ENCODE data around the gene MARCHF11. TPM values are rescaled to one million over a fixed set of nuclear protein-coding genes. Genes with fewer than 3 reads are reported as not detected.

Gene MARCHF11
- total RNA-seq, 2 experiments from 2014 or later = not detected

DNA sequence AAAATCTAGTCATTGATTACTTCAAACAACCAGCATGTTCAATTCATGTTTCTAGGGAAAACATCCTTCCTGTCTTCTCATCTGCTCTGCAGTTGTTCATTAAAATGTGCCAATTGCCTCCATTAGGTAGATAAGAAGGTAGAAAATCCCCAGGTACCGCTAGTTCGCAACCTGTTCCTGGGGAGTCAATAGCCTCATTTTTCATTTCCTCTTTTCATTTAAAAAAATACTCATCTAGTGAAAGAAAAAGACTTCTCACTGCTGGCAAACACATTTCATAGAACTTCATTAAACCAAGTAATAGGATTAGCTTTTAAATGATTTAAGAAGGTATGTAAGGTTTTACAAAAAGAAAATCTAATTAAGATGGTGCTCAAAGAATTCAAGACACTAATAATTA, 113.3 kb downstream of the MARCHF11 start:
- H3K4me3 ChIP-seq (ENCODE audit: low read length) = no peak overlapping the region
- ChIA-PET POLR2A (no interaction called here), CTCF (no interaction called here)
- intact Hi-C loops (cut with DNase I, micrococcal nuclease) = no loop called here
- TF ChIP-seq, protein P1, sequence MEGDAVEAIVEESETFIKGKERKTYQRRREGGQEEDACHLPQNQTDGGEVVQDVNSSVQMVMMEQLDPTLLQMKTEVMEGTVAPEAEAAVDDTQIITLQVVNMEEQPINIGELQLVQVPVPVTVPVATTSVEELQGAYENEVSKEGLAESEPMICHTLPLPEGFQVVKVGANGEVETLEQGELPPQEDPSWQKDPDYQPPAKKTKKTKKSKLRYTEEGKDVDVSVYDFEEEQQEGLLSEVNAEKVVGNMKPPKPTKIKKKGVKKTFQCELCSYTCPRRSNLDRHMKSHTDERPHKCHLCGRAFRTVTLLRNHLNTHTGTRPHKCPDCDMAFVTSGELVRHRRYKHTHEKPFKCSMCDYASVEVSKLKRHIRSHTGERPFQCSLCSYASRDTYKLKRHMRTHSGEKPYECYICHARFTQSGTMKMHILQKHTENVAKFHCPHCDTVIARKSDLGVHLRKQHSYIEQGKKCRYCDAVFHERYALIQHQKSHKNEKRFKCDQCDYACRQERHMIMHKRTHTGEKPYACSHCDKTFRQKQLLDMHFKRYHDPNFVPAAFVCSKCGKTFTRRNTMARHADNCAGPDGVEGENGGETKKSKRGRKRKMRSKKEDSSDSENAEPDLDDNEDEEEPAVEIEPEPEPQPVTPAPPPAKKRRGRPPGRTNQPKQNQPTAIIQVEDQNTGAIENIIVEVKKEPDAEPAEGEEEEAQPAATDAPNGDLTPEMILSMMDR (IDR thresholded peaks at IDR 0.05) = no peak
- no peak overlapping the region for H3K27ac Mint-ChIP-seq
- peaks cover 2% of the 10 kb centered on the region for H3K9me3 Mint-ChIP-seq
- no peaks in the 10 kb centered on the region for H3K27me3 ChIP-seq (ENCODE audit: control insufficient read depth in 1 of 2, insufficient read depth in 2 of 2, low read length in 2 of 2)
- H3K9me3 ChIP-seq (ENCODE audit: control insufficient read depth in 1 of 2, insufficient read depth in 1 of 2, low read length in 2 of 2) = no peaks in the 10 kb centered on the region
- H3K36me3 Mint-ChIP-seq (ENCODE audit: low read depth) = no peaks in the 10 kb centered on the region
- no peaks in the 10 kb centered on the region for H3K27me3 Mint-ChIP-seq
- H3K4me1 Mint-ChIP-seq (ENCODE audit: low read depth) = no peaks in the 10 kb centered on the region
- no peaks in the 10 kb centered on the region for H3K4me1 ChIP-seq (ENCODE audit: insufficient read depth, low read length)
- H3K27ac ChIP-seq (ENCODE audit: low read depth in 1 of 2, low read length in 2 of 2) = no peak overlapping the region
- H3K36me3 ChIP-seq (ENCODE audit: insufficient read depth, low read length) = no peaks in the 10 kb centered on the region
- ATAC-seq (ENCODE audit: poor library complexity) (no peak), DNase-seq (no peak)
- H3K4me3 Mint-ChIP-seq = no peak overlapping the region

DNA sequence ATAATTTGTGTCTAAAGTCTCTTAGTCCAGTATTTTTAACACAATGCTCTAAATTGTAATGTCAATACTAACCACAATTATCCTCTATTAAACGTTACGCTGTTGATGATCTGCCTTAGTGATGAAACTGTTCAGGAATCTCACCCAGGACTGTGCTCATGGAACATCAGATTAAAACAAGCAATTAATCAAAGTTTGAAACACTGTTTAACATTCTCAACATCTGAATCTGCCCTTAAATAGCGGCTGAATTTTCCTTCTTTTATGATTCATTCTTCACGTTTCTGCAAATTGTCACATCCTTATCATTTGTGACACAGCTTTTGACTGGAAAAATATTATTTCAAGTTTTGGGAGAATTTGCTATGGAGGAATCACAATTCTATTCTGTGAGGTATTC, 113.8 kb downstream of the MARCHF11 start:
- Histone ChIP-seq H3K4me3 (ENCODE audit: low read length) (no peak overlapping the region), H3K27me3 (ENCODE audit: control insufficient read depth in 1 of 2, insufficient read depth in 2 of 2, low read length in 2 of 2) (no peaks in the 10 kb centered on the region), H3K4me1 (ENCODE audit: insufficient read depth, low read length) (no peaks in the 10 kb centered on the region), H3K27ac (ENCODE audit: low read depth in 1 of 2, low read length in 2 of 2) (no peak overlapping the region), H3K9me3 (ENCODE audit: control insufficient read depth in 1 of 2, insufficient read depth in 1 of 2, low read length in 2 of 2) (no peaks in the 10 kb centered on the region), H3K36me3 (ENCODE audit: insufficient read depth, low read length) (no peaks in the 10 kb centered on the region)
- H3K9me3 Mint-ChIP-seq = peaks cover 2% of the 10 kb centered on the region
- CTCF ChIA-PET = no interaction called here
- no peak for DNase-seq
- no peak overlapping the region for H3K4me3 Mint-ChIP-seq
- intact Hi-C loops (cut with DNase I, micrococcal nuclease) = no loop called here
- no peaks in the 10 kb centered on the region for H3K4me1 Mint-ChIP-seq (ENCODE audit: low read depth)
- no peaks in the 10 kb centered on the region for H3K36me3 Mint-ChIP-seq (ENCODE audit: low read depth)
- no peak overlapping the region for H3K27ac Mint-ChIP-seq
- POLR2A ChIA-PET = no interaction called here
- TF ChIP-seq, protein P1 (IDR thresholded peaks at IDR 0.05) = no peak
- no peak for ATAC-seq (ENCODE audit: poor library complexity)
- no peaks in the 10 kb centered on the region for H3K27me3 Mint-ChIP-seq

DNA sequence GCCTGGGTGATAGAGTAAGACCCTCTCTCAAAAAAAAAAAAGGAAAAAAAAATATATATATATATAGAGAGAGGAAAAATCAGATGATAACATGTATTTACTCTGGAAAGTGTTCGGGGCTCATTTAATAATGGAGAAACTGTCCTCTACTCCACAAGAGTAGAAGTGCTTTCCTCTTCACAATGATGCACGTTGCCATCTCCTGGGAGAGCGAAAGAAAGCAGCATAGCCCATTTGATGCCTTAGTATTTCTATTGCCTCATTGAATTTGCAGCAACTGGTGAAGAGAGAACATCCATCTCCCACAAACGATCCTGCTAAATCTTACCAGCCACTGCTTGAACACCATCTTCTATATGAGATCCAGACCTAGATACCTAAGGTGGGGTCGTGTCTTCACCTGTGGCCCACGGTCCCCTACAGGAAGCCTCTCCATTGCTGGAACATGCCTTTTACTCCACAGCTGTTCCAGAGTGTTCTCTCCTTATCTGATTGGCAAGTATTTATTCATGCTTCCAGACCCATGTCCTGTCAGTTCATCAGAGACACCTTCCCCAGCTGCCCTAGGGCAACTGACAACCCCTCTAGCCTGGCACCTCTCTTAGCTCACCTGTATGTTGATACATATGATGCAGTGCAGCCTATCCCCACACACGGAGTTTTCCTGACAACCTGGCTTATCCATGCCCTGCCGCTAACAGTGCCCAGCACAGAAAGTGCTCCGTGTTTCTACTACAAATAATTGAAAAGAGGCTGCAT, 115.3 kb downstream of the MARCHF11 start:
- no peaks in the 10 kb centered on the region for H3K36me3 ChIP-seq (ENCODE audit: insufficient read depth, low read length)
- DNase-seq (no peak), ATAC-seq (ENCODE audit: poor library complexity) (no peak)
- intact Hi-C loops (cut with DNase I, micrococcal nuclease) = no loop called here
- no peaks in the 10 kb centered on the region for H3K9me3 ChIP-seq (ENCODE audit: control insufficient read depth in 1 of 2, insufficient read depth in 1 of 2, low read length in 2 of 2)
- no peaks in the 10 kb centered on the region for H3K4me1 ChIP-seq (ENCODE audit: insufficient read depth, low read length)
- no peak overlapping the region for H3K4me3 ChIP-seq (ENCODE audit: low read length)
- H3K27ac ChIP-seq (ENCODE audit: low read depth in 1 of 2, low read length in 2 of 2) = no peak overlapping the region
- H3K9me3 Mint-ChIP-seq = peaks cover 2% of the 10 kb centered on the region
- no peaks in the 10 kb centered on the region for H3K36me3 Mint-ChIP-seq (ENCODE audit: low read depth)
- no peaks in the 10 kb centered on the region for H3K27me3 Mint-ChIP-seq
- TF ChIP-seq, protein P1 (IDR thresholded peaks at IDR 0.05) = no peak
- CTCF ChIA-PET = no interaction called here
- no peak overlapping the region for H3K27ac Mint-ChIP-seq
- H3K4me1 Mint-ChIP-seq (ENCODE audit: low read depth) = no peaks in the 10 kb centered on the region
- POLR2A ChIA-PET = no interaction called here
- no peak overlapping the region for H3K4me3 Mint-ChIP-seq
- no peaks in the 10 kb centered on the region for H3K27me3 ChIP-seq (ENCODE audit: control insufficient read depth in 1 of 2, insufficient read depth in 2 of 2, low read length in 2 of 2)

Data from CD4-positive, alpha-beta T cell (primary cell).